Upper lobe of left lung (tissue), 6 donors: ENCODE data around the gene BOD1. TPM values are rescaled to one million over a fixed set of nuclear protein-coding genes. Genes with fewer than 3 reads are reported as not detected.
A peak's percentile ranks its signal among the peaks of the same experiment; 100 is the strongest.

Experiments
- ATAC-seq, 2 donors: fragments of 200-7000 bp; cut with Tn5 transposase; one replicate each; pipeline ENCODE4 v1.9.1; 2022; ENCODE audit warnings: mild to moderate bottlenecking in 2 of 2, moderate library complexity in 2 of 2; ENCODE audit not compliant: low FRiP score in 2 of 2
- DNase-seq, 2 donors: peaks; one replicate each; pipeline ENCODE4 v3.0.0-alpha.2; 2019 to 2020
- H3K27ac ChIP-seq, 4 donors: fragments of 200-600 bp; sonication (generic); one replicate each; pipeline ENCODE4 v1.5.1; 2016 to 2019
- H3K27me3 ChIP-seq, 4 donors: fragments of 200-600 bp; sonication (generic); one replicate each; pipeline ENCODE4 v1.5.1; 2017 to 2019
- H3K36me3 ChIP-seq, 4 donors: fragments of 200-600 bp; sonication (generic); one replicate each; pipeline ENCODE4 v1.5.1; 2016 to 2019
- H3K4me1 ChIP-seq, 4 donors: fragments of 200-600 bp; sonication (generic); one replicate each; pipeline ENCODE4 v1.5.1; 2018 to 2019
- H3K4me3 ChIP-seq, 4 donors: fragments of 200-600 bp; sonication (generic); one replicate each; pipeline ENCODE4 v1.5.1; 2017 to 2019; ENCODE audit warnings: mild to moderate bottlenecking in 2 of 4, moderate library complexity in 1 of 4
- H3K9me3 ChIP-seq, 4 donors: fragments of 200-600 bp; sonication (generic); one replicate each; pipeline ENCODE4 v1.5.1; 2018 to 2019
- EP300 ChIP-seq, 4 donors: sonication (generic); formaldehyde crosslinking; IDR thresholded peaks; one replicate each; pipeline ENCODE4 v1.5.1; 2017; ENCODE audit warnings: antibody characterized with exemption in 4 of 4, control low read depth in 2 of 4
- POLR2A ChIP-seq, 4 donors: fragments of 450-650 bp; IDR thresholded peaks; one replicate each; pipeline ENCODE4 v1.5.1; 2016 to 2017; ENCODE audit warnings: antibody characterized with exemption in 4 of 4, mild to moderate bottlenecking in 2 of 4
- POLR2AphosphoS5 ChIP-seq, 2 donors: sonication (generic); formaldehyde crosslinking; IDR thresholded peaks; one replicate each; pipeline ENCODE4 v1.5.1; 2017; ENCODE audit warnings: antibody characterized with exemption in 2 of 2
- WGBS, 2 donors: methylation state at CpG; one replicate each; pipeline ENCODE4 v1.1.5; 2017 to 2018; 5-methylcytosine and 5-hydroxymethylcytosine counted together
- total RNA-seq, 6 donors: library from RNA; depleted of rRNA in 4 of 6; stranded (reverse); fragments of >200 nt in 4 of 6; gene quantifications; one replicate each; pipeline versions ENCODE4 v1.1.0 to v1.2.1, GENCODE V29; 2016 to 2021
- TF ChIP-seq, protein P1 (sequence below), 6 experiments: fragments of 450-650 bp in 4 of 6; fragments of 200-600 bp in 2 of 6; sonication (generic) in 2 of 6; IDR thresholded peaks; one replicate each; pipeline ENCODE4 v1.5.1; 2016 to 2019; ENCODE audit warnings: antibody characterized with exemption in 6 of 6
- donor health status: DM: no; HTN: no; CAD: no; lungs with moderate emphysema.
- donor health status: DM: no; HTN: yes; CAD: no; lungs with severe emphysema.

The BOD1 gene
- total RNA-seq, 6 donors from 2014 or later, result 21.6 to 50.2 (median 34.1) TPM

DNA sequence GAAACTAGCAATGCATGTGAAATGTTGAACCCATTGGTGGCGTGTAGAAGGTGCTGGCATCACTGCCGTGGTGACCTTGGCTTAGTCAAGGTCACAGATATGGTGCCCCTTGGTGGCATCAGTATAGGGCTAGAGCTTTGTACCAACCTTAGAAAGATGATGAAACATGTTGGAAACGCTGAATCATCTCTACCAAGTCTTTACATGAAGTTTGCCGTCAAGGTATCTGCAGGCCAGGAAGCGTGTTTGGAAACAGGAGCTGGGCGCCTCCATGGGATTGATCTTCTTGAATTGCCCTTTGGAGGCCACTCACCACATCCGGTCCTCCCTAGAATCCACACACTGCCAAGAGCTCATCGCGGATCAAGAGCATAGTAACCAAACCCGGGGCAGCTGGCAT lies 16.9 kb upstream of the BOD1 start:
- no peak for ATAC-seq

DNA sequence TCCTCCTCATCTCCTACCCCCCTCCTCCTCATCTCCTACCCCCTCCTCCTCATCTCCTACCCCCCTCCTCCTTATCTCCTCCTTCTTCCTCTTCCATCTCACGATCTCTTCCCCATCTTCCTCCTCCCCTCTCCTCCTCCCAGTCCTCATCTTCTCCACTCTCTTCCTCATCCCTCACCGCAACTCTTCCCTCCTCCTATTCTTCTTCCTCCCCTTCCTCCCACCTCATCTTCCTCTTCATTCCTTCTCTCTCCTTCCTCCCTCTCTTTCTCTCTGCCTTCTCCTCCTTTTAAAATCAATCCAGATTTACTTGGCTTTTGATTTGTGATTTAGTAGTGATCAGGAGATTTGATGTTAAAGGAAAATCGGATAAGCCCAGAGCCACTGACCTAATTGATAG lies 15.0 kb upstream of the BOD1 start:
- Histone ChIP-seq H3K27ac (no peak overlapping the region), H3K4me3 (no peak overlapping the region), H3K36me3 (no peaks in the 10 kb centered on the region), H3K4me1 (no peaks in the 10 kb centered on the region), H3K9me3 (no peaks in the 10 kb centered on the region), H3K27me3 (no peaks in the 10 kb centered on the region)
- no peak for ATAC-seq
- 61% methylated on average over 3 of the region's 3 CpGs for WGBS, 2 donors
- no peak for DNase-seq
- TF ChIP-seq EP300 (IDR thresholded peaks at IDR 0.05) (no peak), POLR2A (IDR thresholded peaks at IDR 0.05) (no peak), POLR2AphosphoS5 (IDR thresholded peaks at IDR 0.05) (no peak)
- TF ChIP-seq, protein P1, sequence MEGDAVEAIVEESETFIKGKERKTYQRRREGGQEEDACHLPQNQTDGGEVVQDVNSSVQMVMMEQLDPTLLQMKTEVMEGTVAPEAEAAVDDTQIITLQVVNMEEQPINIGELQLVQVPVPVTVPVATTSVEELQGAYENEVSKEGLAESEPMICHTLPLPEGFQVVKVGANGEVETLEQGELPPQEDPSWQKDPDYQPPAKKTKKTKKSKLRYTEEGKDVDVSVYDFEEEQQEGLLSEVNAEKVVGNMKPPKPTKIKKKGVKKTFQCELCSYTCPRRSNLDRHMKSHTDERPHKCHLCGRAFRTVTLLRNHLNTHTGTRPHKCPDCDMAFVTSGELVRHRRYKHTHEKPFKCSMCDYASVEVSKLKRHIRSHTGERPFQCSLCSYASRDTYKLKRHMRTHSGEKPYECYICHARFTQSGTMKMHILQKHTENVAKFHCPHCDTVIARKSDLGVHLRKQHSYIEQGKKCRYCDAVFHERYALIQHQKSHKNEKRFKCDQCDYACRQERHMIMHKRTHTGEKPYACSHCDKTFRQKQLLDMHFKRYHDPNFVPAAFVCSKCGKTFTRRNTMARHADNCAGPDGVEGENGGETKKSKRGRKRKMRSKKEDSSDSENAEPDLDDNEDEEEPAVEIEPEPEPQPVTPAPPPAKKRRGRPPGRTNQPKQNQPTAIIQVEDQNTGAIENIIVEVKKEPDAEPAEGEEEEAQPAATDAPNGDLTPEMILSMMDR (IDR thresholded peaks at IDR 0.05), result no peak

More for the DNA sequence above, 16.9 kb upstream of the BOD1 start:
- Histone ChIP-seq H3K27ac (no peak overlapping the region), H3K36me3 (no peaks in the 10 kb centered on the region), H3K4me1 (no peaks in the 10 kb centered on the region), H3K9me3 (no peaks in the 10 kb centered on the region), H3K27me3 (no peaks in the 10 kb centered on the region), H3K4me3 (no peak overlapping the region)
- DNase-seq, result no peak
- 81 to 87% methylated on average over 10 of the region's 10 CpGs for WGBS, 2 donors
- TF ChIP-seq EP300 (IDR thresholded peaks at IDR 0.05) (no peak), POLR2AphosphoS5 (IDR thresholded peaks at IDR 0.05) (no peak), POLR2A (IDR thresholded peaks at IDR 0.05) (no peak)
- TF ChIP-seq, protein P1 (IDR thresholded peaks at IDR 0.05), result no peak

DNA sequence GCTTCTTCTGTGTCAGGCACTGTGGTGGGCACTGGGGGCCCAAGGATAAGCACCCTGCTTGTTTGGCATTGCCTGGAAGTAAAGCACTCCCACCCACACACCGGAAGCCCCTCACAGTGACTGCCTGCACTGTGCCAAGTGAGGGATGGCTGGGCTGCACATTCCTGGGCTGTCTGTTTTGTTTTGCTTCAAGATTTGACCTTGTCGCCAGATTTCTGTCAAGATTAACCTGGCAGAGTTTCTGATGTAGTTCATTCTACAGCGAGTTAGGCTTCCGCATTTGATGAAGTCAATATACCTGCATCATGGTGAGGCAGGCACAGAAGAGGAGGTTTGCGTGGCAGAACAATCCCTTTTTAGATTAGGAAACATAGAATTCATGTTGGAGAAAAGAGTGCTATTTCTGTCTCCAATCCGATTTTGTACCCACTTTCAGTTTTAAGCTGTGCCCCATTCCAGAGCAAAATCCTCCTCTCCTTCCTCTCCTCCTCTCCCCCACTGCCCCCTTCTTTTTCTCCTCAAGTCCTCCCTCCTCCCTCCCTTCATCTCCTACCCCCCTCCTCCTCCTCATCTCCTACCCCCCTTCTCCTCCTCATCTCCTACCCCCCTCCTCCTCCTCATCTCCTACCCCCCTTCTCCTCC lies 14.4 kb upstream of the BOD1 start:
- Histone ChIP-seq H3K4me3 (no peak overlapping the region), H3K27me3 (no peaks in the 10 kb centered on the region), H3K9me3 (no peaks in the 10 kb centered on the region), H3K4me1 (no peaks in the 10 kb centered on the region), H3K27ac (no peak overlapping the region), H3K36me3 (no peaks in the 10 kb centered on the region)
- TF ChIP-seq, protein P1 (IDR thresholded peaks at IDR 0.05), result no peak
- TF ChIP-seq POLR2A (IDR thresholded peaks at IDR 0.05), result no peak
- no peak for ATAC-seq
- 63 to 65% methylated on average over 6 of the region's 6 CpGs for WGBS, 2 donors
- DNase-seq, result no peak

DNA sequence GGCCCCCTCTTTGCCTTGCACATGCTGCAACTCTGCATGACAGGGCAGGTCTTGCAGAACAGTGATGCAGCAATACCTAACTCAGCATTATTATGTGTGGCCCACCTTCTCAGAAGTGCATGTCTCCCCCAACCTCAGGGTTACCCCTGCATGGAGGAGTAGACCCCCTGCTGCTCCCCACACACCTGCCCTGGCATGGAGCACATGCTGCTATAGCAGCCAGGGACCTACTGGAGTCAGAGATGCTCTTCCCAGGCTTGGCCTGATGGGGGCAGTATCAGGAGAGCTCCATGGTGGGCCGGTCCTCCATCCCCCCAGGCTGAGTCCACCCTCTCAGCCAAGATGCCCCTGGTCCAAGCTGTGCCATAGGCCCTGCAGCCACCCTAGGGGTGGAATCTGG lies 13.2 kb upstream of the BOD1 start:
- Histone ChIP-seq H3K36me3 (no peaks in the 10 kb centered on the region), H3K27ac (no peak overlapping the region), H3K27me3 (no peaks in the 10 kb centered on the region), H3K9me3 (no peaks in the 10 kb centered on the region), H3K4me1 (no peaks in the 10 kb centered on the region), H3K4me3 (no peak overlapping the region)
- TF ChIP-seq, protein P1 (IDR thresholded peaks at IDR 0.05), result no peak
- TF ChIP-seq EP300 (IDR thresholded peaks at IDR 0.05), result no peak
- TF ChIP-seq POLR2A (IDR thresholded peaks at IDR 0.05), result no peak
- TF ChIP-seq POLR2AphosphoS5 (IDR thresholded peaks at IDR 0.05), result no peak
- ATAC-seq (peak; percentile 18 to 19), DNase-seq (no peak)
- WGBS, 2 donors, result 44% methylated on average over 1 of the region's 1 CpG; no CpG with 5 or more reads in 1 of the 2 donors

DNA sequence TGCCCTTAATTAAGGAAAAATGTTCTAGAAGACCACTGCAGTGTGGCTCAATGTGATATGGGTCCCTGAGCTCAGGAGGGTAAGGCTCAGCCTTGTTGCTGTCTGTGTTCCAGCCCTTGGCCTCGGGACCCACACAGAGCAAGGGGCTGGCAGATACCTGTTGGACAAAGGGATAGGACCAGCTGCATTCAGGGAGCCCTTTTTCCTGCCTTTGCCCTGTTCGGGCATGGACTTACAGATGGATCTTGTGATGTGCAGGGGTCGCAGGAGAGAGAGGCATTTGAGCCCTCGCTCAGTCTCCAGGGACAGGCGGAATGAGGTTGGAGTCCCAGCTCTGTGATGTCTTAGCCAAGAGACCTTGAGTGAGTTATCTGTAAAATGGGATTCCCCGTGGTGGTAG lies 12.1 kb upstream of the BOD1 start:
- WGBS, 2 donors, result 75 to 89% methylated on average over 3 to 6 of the region's 6 CpGs

More for the DNA sequence above, 12.1 kb upstream of the BOD1 start:
- Histone ChIP-seq H3K27me3 (no peaks in the 10 kb centered on the region), H3K4me1 (no peaks in the 10 kb centered on the region), H3K4me3 (no peak overlapping the region), H3K9me3 (no peaks in the 10 kb centered on the region), H3K27ac (no peak overlapping the region), H3K36me3 (no peaks in the 10 kb centered on the region)
- ATAC-seq, result no peak
- TF ChIP-seq EP300 (IDR thresholded peaks at IDR 0.05) (no peak), POLR2A (IDR thresholded peaks at IDR 0.05) (no peak), POLR2AphosphoS5 (IDR thresholded peaks at IDR 0.05) (no peak)
- TF ChIP-seq, protein P1 (IDR thresholded peaks at IDR 0.05), result no peak
- no peak for DNase-seq
